ENCODE data around the gene RCC1. TPM values are rescaled to one million over a fixed set of nuclear protein-coding genes. Genes with fewer than 3 reads are reported as not detected.
"Not testable (repeated sequence)": the region's sequence is repeated elsewhere in the genome, so short reads cannot be mapped to it uniquely, and the experiment has no call there.

Gene RCC1
- total and polyA plus RNA-seq, 2 donors (not counting 1 experiment from before 2014, with no cell fraction given): 16.4 to 63.6 TPM

DNA sequence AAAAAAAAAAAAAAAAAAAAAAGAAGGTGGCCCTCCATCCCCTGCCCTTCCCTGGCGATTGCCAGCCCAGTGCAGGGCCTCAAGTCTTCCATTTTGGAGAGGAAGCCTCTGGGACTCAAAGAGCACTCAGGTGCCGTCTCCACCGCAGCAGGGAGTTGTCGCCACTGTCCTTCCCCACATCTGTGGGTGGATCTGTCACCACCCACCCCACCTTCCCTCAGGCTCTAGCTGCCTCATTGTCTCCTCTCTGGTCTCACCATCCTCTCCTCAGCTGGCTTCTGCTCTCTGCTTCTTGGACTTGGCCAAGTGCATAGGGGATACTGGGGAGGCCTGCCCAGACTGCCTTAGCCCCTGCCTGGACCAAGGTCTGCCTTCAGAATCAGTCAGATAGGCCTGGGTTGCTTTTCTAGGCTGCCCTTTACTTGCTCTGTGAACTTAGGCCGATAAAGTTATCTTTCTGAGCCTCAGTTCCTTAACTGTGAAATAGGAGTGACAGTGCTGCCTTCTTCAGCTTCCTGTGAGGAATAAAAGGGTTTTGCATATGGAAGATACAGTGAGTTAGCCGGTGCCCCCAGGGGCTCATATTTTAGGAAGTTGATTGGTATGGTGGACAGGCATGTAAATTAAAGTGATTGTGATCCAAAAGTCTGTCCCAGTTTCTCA lies 15.8 kb downstream of the RCC1 start:
- Histone ChIP-seq H3K4me2 (ENCODE audit: extremely low read depth, insufficient read depth, low read length) (no peak overlapping the region), H3K9me3 (ENCODE audit: control insufficient read depth, insufficient read depth, low read depth, low read length) (no peaks in the 10 kb centered on the region), H4K20me1 (ENCODE audit: control insufficient read depth, extremely low read depth, insufficient read depth, low read length) (no peaks in the 10 kb centered on the region), H3K36me3 (ENCODE audit: control insufficient read depth, insufficient read depth, low read length) (no peaks in the 10 kb centered on the region), H3K27ac (ENCODE audit: insufficient read depth, low read length) (no peak overlapping the region), H3K9ac (ENCODE audit: insufficient read depth, low read length) (no peak overlapping the region), H2AFZ (ENCODE audit: low read length) (no peak overlapping the region), H3K4me3 (replicated peaks in 1 of 4; ENCODE audit: control extremely low read depth in 1 of 4, insufficient read depth in 1 of 4, low read depth in 3 of 4, low read length in 4 of 4) (no peak overlapping the region), H3K4me1 (ENCODE audit: control insufficient read depth, extremely low read depth, insufficient read depth, low read length) (peaks cover 9% of the 10 kb centered on the region), H3K27me3 (ENCODE audit: control insufficient read depth, insufficient read depth, low read length) (no peaks in the 10 kb centered on the region), H3K79me2 (ENCODE audit: control insufficient read depth, insufficient read depth, low read length) (peaks cover 41% of the 10 kb centered on the region)
- no peak for DNase-seq (ENCODE audit: low read depth in 2 of 2)
- no peak for TF ChIP-seq EZH2 (IDR thresholded peaks at IDR 0.05; ENCODE audit: low read length, missing control alignments)
- TF ChIP-seq, protein P1, sequence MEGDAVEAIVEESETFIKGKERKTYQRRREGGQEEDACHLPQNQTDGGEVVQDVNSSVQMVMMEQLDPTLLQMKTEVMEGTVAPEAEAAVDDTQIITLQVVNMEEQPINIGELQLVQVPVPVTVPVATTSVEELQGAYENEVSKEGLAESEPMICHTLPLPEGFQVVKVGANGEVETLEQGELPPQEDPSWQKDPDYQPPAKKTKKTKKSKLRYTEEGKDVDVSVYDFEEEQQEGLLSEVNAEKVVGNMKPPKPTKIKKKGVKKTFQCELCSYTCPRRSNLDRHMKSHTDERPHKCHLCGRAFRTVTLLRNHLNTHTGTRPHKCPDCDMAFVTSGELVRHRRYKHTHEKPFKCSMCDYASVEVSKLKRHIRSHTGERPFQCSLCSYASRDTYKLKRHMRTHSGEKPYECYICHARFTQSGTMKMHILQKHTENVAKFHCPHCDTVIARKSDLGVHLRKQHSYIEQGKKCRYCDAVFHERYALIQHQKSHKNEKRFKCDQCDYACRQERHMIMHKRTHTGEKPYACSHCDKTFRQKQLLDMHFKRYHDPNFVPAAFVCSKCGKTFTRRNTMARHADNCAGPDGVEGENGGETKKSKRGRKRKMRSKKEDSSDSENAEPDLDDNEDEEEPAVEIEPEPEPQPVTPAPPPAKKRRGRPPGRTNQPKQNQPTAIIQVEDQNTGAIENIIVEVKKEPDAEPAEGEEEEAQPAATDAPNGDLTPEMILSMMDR (conservative IDR thresholded peaks at IDR 0.05 in 1 of 2, IDR thresholded peaks at IDR 0.05 in 1 of 2; ENCODE audit: low read depth in 1 of 2, low read length in 2 of 2): no peak

- not testable (repeated sequence) for H3K4me1 ChIP-seq (ENCODE audit: control insufficient read depth, extremely low read depth, insufficient read depth, low read length); H3K4me2 ChIP-seq (ENCODE audit: extremely low read depth, insufficient read depth, low read length); DNase-seq (ENCODE audit: low read depth in 2 of 2); H2AFZ ChIP-seq (ENCODE audit: low read length); H3K27me3 ChIP-seq (ENCODE audit: control insufficient read depth, insufficient read depth, low read length); H4K20me1 ChIP-seq (ENCODE audit: control insufficient read depth, extremely low read depth, insufficient read depth, low read length); H3K36me3 ChIP-seq (ENCODE audit: control insufficient read depth, insufficient read depth, low read length); H3K27ac ChIP-seq (ENCODE audit: insufficient read depth, low read length); H3K9ac ChIP-seq (ENCODE audit: insufficient read depth, low read length); H3K4me3 ChIP-seq (replicated peaks in 1 of 4; ENCODE audit: control extremely low read depth in 1 of 4, insufficient read depth in 1 of 4, low read depth in 3 of 4, low read length in 4 of 4); H3K9me3 ChIP-seq (ENCODE audit: control insufficient read depth, insufficient read depth, low read depth, low read length)
- peaks cover 45% of the 10 kb centered on the region for H3K79me2 ChIP-seq (ENCODE audit: control insufficient read depth, insufficient read depth, low read length)
These were observed 16.7 kb downstream of the RCC1 start for GRCh38 chr1:28522537-28522936.

DNA sequence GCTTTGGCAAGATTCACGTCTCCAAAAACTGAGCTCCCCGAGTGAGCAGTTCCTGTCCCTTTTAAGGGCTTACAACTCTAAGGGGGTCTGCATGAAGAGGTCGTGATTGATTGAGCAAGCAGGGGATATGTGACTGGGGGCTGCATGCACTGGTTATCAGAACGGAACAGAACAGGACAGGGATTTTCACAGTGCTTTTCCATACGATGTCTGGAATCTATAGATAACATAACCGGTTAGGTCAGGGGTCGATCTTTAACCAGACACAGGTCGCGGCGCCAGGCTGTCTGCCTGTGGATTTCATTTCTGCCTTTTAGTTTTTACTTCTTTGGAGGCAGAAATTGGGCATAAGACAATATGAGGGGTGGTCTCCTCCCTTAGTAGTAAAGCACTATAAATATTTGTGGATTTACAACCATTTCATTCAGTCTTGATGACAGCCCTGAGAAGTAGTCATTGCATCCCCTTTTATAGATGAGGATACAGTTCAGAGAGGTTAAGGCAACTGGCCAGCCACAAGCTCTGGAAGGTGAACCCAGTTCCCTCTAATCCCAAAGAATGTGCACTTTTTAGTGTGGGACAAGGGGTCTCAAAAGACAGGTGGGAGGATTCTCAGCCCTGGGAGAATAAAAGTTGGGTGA lies 19.3 kb downstream of the RCC1 start:
- not testable (repeated sequence) for H3K36me3 ChIP-seq (ENCODE audit: control insufficient read depth, insufficient read depth, low read length); H3K4me3 ChIP-seq (replicated peaks in 1 of 4; ENCODE audit: control extremely low read depth in 1 of 4, insufficient read depth in 1 of 4, low read depth in 3 of 4, low read length in 4 of 4); H3K4me1 ChIP-seq (ENCODE audit: control insufficient read depth, extremely low read depth, insufficient read depth, low read length); H3K27ac ChIP-seq (ENCODE audit: insufficient read depth, low read length); H3K9ac ChIP-seq (ENCODE audit: insufficient read depth, low read length); H3K4me2 ChIP-seq (ENCODE audit: extremely low read depth, insufficient read depth, low read length); H3K9me3 ChIP-seq (ENCODE audit: control insufficient read depth, insufficient read depth, low read depth, low read length); H3K27me3 ChIP-seq (ENCODE audit: control insufficient read depth, insufficient read depth, low read length); H4K20me1 ChIP-seq (ENCODE audit: control insufficient read depth, extremely low read depth, insufficient read depth, low read length); DNase-seq (ENCODE audit: low read depth in 2 of 2); H2AFZ ChIP-seq (ENCODE audit: low read length)
- H3K79me2 ChIP-seq (ENCODE audit: control insufficient read depth, insufficient read depth, low read length): peaks cover 30% of the 10 kb centered on the region

- TF ChIP-seq EZH2 (IDR thresholded peaks at IDR 0.05; ENCODE audit: low read length, missing control alignments): no peak
- TF ChIP-seq, protein P1 (conservative IDR thresholded peaks at IDR 0.05 in 1 of 2, IDR thresholded peaks at IDR 0.05 in 1 of 2; ENCODE audit: low read depth in 1 of 2, low read length in 2 of 2): no peak
- H3K9ac ChIP-seq (ENCODE audit: insufficient read depth, low read length): no peak overlapping the region
- no peaks in the 10 kb centered on the region for H3K4me1 ChIP-seq (ENCODE audit: control insufficient read depth, extremely low read depth, insufficient read depth, low read length)
- H3K4me2 ChIP-seq (ENCODE audit: extremely low read depth, insufficient read depth, low read length): no peak overlapping the region
- no peaks in the 10 kb centered on the region for H3K9me3 ChIP-seq (ENCODE audit: control insufficient read depth, insufficient read depth, low read depth, low read length)
- H2AFZ ChIP-seq (ENCODE audit: low read length): no peak overlapping the region
- H4K20me1 ChIP-seq (ENCODE audit: control insufficient read depth, extremely low read depth, insufficient read depth, low read length): no peaks in the 10 kb centered on the region
- H3K27me3 ChIP-seq (ENCODE audit: control insufficient read depth, insufficient read depth, low read length): no peaks in the 10 kb centered on the region
- H3K27ac ChIP-seq (ENCODE audit: insufficient read depth, low read length): no peak overlapping the region
- DNase-seq (ENCODE audit: low read depth in 2 of 2): peak in 1 of 2 donors; percentile 46
- peaks cover 17% of the 10 kb centered on the region for H3K79me2 ChIP-seq (ENCODE audit: control insufficient read depth, insufficient read depth, low read length)
- peaks cover 2% of the 10 kb centered on the region for H3K36me3 ChIP-seq (ENCODE audit: control insufficient read depth, insufficient read depth, low read length)
- no peak overlapping the region for H3K4me3 ChIP-seq (replicated peaks in 1 of 4; ENCODE audit: control extremely low read depth in 1 of 4, insufficient read depth in 1 of 4, low read depth in 3 of 4, low read length in 4 of 4)
These were observed 21.0 kb downstream of the RCC1 start for GRCh38 chr1:28526886-28527285.

Measured in fibroblast of lung (primary cell).